Stimulated activated CD4-positive, alpha-beta T cell treated with anti-CD3 and anti-CD28 coated beads, Interleukin-4, amount 100 ng/mL, for 48 hours (primary cell): ENCODE measurements around the gene APOL6.
"Not testable (repeated sequence)": the region's sequence is repeated elsewhere in the genome, so short reads cannot be mapped to it uniquely, and the experiment has no call there.

Experiments
- DNase-seq, 2 donors: peaks; one replicate each; pipeline ENCODE4 v3.0.0-alpha.2; 2020; ENCODE audit warnings: low read depth in 2 of 2

Gene APOL6

DNA sequence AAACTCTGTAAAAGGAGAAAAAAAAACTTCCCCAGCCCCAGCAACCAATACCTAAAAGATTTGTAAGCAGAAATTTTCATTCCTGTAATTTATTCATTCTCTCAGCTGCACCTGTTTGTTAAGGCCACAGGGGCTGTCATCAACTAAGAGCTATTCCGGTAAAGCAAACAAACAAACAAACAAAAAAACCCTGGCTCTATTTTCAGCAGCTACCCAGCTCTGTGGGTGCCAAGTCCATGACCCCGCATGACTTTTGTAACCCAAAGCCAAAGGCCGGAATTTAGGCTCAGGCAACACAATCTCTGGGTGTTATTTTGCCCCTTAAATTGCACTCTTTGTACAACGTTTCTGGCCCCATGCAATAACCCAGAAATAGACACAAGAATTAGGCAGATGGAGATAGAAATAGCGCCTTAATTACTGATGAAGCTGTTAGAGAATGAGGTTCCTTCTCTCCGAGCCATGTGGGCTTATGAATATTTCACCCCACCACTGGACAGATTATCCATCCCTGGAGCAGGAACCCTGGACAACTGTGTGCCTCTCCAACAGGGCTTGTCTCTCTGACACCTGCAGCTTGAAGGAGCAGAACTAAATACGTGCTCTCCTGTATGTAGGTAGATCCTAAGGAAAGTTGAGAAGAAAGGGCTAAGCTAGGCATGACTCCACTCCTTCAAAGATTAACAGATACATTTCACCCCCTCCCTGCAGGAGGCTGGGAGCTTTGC, 29.4 kb downstream of the APOL6 start:
- no peak for DNase-seq

GRCh38 chr22:35678836-35679235, 30.6 kb downstream of the APOL6 start:
- no peak for DNase-seq

DNA sequence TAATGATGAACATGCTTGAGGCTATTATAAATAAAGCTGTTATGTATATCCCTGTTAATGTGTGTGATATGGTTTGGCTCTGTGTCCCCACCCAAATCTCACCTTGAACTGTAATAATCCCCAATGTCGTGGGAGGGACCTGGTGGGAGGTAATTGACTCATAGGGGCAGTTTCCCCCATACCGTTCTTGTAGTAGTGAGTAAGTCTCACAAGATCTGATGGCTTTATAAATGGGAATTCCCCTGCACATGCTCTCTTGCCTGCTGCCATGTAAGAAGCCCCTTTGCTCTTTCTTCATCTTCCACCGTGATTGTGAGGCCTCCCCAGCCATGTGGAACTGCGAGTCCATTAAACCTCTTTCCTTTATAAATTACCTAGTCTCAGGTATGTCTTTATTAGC, 31.2 kb downstream of the APOL6 start:
- DNase-seq, result peak; percentile 41 to 51

DNA sequence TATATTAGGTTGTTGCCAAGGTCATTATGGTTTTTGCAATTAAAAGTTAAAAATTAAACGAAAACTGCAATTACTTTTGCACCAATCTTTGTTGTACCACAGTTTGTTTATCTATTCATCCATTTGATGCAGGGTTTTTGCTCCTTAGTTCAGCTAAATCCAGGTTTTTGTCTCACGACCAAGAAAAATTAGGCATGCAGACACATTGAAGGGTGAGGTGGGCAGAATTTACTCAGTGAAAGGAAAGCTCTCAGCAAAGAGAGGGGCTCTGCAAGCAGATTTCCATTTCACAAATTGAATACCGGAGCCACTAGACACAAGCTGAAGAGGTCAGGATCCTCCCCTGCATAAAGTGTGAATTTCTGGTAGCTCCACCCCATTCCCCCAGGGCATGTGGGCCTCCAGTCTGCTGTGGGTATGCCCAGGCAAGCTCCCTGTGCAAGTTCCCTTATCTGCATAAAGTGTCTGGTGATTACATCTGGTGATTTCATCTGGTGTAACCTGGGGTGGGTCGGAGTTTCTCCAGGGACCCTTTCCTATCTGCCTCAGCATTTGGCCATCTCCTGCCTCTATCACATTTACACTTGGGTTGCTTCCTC, 33.3 kb downstream of the APOL6 start:
- DNase-seq, result no peak

- no peak for DNase-seq
These were observed 35.3 kb downstream of the APOL6 start for GRCh38 chr22:35683560-35683959.

DNA sequence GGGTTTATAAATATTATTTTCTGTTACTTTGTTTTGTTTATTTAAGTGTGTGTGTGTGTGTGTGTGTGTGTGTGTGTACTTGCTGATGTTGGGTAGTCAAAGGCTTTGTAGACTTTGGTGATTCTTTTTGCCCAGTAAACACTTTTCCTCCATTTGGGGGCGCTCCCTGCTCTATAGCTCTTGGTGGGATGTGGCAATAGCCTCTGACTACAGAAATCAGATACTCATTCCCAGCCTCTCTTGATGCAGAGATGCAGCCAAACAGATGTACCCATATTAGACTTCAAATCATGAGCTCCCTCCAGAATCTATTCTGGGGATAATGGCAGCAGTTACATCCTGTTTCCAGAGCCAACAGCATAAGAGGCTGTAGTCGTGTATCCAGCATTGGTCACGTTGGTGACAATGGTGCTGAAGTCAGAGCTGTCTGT, 36.0 kb downstream of the APOL6 start:
- no peak for DNase-seq

GRCh38 chr22:35684732-35685131, 36.5 kb downstream of the APOL6 start:
- no peak for DNase-seq

DNA sequence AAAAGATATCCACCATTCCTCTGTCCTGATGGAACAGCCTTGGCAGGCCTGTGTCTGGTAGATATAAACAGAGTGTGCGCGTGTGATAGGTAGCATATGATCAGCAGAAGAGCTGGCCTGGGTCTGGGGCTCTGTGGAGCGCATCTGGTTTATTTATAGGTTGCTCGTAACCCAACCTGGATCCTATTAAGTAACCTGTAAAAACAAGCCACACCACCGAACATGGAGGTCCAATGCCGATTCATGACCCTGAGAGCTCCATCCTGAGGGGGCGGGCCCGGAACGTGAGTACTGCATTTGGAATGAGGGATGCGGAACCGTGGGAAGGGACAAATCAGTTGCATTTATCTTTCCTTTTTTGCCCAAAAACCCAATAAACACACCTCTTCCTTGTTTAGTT, 37.5 kb downstream of the APOL6 start:
- no peak for DNase-seq

DNA sequence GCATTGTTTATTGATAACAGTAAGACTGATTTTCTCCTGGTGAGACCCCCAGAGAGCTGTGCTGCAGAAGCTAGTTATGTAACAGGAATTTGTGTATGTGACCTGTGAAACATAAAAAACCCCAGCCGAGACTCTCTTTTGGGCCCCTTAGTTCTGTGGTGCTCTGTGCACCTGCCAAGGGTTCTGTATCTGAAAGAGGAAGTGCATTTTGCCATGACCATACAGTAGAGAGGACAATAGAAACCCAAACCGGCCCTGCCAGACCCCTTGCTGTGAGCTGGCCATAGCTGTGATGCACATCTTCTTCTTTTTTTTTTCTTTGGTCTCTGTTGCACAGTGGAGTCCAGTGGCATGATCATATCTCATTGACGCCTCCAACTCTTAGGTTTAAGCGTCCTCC, 38.1 kb downstream of the APOL6 start:
- DNase-seq, result no peak

- no peak for DNase-seq
These were observed 39.2 kb downstream of the APOL6 start for GRCh38 chr22:35687461-35687860.

DNA sequence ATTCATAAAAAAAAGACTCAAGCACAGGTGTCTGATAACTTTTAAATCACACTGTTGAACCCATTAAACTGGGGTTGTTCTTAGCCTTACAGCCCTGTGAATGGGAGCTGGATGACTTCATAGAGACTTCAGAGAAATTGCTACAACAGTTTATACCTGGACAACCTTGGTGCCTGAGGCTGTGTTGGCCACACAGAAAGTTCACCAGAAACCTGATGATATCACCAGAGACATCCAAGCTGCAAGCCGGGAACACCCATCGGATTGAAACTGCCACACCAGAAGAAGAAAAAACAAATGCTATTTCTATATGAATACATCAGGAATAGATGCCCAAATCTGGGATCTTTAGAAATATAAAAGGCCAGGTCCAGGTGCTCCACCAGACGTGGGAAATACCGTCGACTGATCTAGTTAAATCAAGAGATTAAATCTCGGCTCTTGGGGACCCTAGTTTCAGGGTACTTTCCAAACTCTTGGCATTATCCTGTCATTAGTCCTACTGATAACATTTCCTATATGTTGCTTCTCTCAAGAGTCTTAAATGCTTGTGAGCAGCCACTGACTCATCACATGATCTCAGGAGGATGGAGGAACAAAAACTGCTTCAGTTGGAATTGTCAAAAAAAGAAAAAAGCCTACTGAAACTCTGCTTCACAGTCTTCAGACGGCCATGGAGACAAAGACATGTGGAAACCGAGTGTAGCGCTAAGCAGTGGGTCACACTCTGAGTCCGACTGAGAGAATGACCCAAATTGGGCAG, 40.8 kb downstream of the APOL6 start:
- DNase-seq, result no peak

DNA sequence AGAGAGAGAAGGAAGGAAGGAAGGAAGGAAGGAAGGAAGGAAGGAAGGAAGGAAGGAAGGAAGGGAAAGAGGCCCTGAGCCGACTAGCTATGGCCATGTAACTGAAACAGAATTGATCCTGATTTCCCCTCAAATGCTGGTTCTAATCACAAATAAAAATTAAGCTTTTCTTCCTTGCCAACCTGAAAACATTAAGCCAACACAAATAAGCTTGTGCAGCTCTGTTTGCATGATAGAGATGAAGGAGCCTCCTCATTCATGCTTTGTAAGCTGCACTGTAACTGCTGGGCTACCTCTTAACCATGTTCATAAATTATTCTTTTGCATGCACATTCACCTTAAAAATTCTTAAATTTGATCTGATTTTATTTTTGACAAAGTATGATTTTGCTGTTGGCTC, 41.8 kb downstream of the APOL6 start:
- DNase-seq, result no peak

DNA sequence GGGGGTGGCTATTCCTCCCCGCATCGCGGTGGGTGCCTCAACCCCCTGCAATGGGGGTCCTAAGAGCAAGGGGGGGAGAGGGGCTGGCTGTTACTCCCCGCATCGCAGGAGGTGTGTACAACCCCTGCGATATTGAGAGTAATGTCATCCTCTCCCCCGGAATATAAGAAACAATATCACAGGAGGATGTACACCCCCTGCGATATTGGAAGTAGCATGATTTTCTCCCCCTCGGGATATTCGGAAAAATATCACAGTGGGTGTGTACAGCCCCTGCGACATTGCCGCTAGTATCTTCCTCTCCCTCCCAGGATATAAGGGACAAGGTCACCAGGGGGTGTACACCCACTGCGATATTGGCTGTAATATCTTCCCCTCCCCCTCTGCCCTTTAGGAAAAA, 47.0 kb downstream of the APOL6 start:
- no peak for DNase-seq

DNA sequence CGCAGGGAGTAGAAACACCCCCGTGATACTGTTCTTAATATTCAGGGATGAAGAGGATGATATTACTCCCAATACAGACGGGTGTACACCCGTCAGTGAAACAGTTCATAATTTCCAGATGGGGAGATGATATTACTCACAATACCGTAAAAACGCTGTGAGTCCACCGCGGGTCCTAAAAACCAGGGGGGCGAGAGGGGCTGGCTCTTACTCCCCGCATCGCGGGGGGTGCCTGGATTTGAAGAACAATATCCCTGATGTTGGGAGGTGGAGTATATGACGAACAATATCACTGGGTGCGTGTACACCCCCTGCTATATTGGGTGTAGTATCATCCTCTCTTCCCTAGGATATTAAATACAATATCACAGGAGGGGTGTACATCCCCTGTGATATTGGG, 48.9 kb downstream of the APOL6 start:
- DNase-seq, result peak in 1 of 2 donors; percentile 22

DNA sequence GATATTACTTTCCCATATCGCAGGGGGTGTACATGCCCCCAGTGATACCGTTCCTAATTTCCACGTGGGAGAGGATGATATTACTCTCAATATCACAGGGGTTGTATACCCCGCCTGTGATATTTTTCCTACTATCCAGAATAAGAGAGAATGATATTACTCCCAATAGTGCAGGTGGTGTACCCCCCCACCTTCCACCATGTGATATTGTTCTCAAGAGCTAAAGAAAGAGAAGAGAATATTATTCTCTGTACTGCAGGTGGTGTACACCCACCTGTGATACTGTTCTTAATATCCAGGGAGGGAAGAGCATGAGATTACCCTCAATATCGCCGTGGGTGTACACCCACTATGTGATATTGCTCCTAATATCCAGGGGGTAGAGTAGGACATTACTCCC, 51.6 kb downstream of the APOL6 start:
- not testable (repeated sequence) for DNase-seq

GRCh38 chr22:35703861-35704584, 55.8 kb downstream of the APOL6 start:
- no peak for DNase-seq

GRCh38 chr22:35705141-35705540, 56.9 kb downstream of the APOL6 start:
- DNase-seq, result no peak

GRCh38 chr22:35708453-35708852, 60.2 kb downstream of the APOL6 start:
- no peak for DNase-seq

DNA sequence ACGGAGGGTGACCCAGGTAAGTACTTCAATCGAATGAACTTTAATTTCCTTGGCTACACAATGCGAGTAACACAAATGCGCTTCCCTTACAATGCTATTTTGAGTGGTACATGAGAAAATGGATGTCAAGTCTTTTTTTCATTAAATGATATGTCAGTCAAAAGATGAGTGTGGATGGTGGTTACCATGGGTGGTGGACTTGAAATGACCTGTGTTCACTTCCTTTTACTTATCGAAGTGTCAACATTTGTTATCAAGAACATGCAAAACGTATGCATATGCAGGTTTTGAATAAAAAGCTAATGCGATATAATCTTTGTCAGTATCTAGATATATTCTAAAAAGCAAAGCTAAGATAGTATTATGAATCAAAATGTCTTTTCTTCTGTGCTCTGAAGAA, 60.7 kb downstream of the APOL6 start:
- DNase-seq, result no peak

DNA sequence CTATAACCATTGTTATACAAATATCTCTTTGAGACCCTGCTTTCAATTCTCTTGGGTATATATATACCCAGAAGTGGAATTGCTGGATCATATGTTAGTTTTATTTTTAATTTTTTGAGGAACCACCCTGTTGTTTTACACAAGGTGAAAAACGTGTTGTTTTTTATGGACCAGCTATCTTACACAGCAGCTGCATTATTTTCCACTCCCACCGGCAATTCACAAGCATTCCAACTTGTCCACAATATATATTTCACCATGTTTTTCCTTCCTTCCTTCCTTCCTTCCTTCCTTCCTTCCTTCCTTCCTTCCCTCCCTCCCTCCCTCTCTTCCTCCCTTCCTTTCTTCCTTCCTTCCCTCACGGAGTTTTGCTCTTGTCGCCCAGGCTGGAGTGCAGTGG, 63.1 kb downstream of the APOL6 start:
- no peak for DNase-seq

DNA sequence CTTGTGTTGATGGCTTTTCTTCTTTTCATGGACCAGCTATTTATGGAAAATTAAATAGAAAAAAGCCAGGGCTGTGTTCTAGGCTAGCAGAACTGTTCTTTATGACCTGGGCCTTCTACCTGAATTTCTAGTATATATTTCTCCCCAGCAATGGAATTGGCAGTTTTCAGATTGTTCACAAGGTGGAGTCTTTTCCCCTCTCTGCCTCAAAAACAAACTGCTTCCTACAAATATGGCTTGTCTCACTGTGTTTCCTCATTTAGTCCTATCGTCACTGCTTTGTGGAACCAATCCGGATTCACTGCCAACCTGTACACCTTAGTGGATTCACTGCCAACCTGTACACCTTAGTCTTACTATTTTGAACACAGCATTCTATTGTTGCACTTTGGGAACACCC, 64.4 kb downstream of the APOL6 start:
- DNase-seq, result no peak

DNA sequence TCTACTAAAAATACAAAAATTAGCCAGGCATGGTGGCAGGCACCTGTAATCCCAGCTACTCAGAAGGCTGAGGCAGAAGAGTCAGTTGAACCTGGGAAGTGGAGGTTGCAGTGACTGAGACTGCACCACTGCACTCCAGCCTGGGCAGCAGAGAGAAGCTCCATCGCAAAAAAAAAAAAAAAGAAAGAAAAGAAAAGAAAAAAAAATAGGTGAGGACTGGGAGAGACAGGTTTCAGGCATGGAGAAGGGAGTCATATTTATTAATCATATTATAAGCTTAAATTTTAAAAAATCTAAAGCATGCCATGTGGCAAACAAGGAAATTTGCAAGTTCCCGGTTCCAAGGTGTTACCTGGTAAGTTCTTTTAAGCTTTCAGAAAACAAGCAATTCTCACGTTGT, 69.3 kb downstream of the APOL6 start, which contains the start of gene APOL5:
APOL5 (plus strand) TSS at position 301 of the 400 bp plus-strand sequence; CDS start at position 301, 0 bp downstream.
- DNase-seq, result no peak
